T47D (cell line): Measurements from ENCODE around the gene TSPAN18.

Experiments used
- DNase-seq, 2 experiments: peaks; one replicate each; pipeline versions ENCODE4 v3.0.0 to v3.0.0-alpha.2; 2011 to 2012; ENCODE audit warnings: low read depth in 1 of 2, low spot score in 1 of 2
- JUND ChIP-seq: IDR thresholded peaks from 2 replicates; pipeline ENCODE4 v1.6.1; 2012; ENCODE audit warnings: low read depth
- in situ Hi-C: cut with HindIII; loops from 2 replicates; pipeline ENCODE4 v1.10.0; 2016; ENCODE audit warnings: low sequenced_read_pairs, low pct_unique_long_range_greater_than_20kb

Gene TSPAN18

DNA sequence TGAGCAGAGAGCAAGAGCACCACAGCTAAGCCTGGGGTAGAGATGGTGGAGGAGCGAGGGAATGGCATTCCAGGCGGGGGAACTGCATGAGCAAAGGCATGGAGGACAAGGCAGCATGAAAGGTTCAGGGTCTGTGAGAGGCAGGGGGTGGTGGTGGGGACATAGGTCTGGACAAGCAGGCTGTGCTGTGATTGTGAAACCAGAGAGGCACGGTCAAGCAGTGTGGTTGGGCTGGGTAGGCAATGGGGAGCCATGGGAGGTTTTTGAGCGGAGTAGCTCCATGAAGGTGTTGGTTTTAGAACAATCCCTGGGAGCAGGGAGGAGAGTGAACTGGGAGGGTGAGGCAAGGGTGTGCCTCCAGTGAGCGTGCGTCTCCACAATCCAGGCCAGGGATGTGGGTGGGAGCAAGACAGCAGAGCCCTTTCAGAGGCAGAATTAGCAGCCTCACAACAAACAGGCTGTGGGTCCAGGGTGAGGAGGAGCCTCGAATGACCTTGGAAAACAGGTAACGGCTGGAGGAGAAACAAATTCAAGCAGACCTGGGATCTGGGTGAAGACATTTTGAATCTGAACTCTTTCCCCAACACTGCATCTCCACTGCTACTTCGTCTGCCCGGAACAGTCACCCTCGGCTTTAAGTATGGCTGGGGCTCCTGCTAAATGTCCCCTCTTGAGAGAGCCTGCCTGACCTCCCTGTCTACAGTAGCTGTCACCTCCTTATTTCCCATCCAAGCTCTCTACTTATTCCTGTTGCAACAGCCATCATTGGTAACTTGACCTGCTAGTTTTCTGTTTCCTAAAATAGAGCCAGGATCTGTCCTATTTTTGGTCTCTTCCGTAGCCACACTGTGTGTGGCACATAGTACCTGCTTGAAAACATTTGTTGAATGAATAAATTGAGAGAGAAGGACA, 27.0 kb upstream of the TSPAN18 start:
- no peak for TF ChIP-seq JUND
- no peak for DNase-seq
- in situ Hi-C loops = no loop called here

DNA sequence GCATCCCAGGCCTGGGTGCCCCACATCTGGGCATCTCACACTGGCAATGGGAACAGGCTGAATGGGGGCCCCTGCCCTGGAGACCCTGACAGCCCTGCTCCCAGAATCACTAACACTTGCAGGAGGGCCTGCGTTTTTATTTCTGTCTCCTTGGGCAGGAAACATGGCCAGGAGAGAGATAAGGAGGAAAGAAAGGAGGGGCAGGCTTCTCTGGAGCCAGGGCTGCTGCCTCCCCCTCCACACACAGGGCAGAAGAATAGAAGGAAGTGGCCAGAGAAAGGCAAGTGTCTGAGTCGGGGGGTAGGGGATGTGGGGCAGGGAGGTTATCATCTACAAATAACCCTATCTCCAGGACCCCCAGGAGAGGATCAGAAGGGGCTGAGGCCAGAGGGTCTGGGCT, 25.5 kb upstream of the TSPAN18 start:
- in situ Hi-C loops = no loop called here
- no peak for TF ChIP-seq JUND
- no peak for DNase-seq

DNA sequence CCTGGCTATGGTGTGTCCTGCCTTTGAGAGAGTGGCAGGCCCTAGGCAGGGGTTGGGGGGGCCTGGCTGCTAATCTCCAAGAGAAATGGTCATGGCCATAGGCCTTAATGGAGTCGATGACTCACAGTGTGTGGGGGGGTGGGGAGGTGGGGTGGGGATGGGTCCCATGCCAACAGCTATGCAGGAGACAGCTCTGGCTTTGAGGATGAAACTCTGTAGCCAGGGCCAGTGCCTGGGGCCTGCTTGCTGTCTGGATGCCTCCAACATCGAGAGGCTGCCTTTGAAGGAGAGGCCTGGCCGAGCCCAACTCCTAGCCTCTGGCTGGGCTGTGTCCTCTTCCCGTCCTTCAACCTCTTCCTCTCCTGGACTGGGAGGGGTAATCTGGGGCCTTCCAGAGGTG, 23.9 kb upstream of the TSPAN18 start:
- DNase-seq = no peak
- no peak for TF ChIP-seq JUND
- in situ Hi-C loops = no loop called here

DNA sequence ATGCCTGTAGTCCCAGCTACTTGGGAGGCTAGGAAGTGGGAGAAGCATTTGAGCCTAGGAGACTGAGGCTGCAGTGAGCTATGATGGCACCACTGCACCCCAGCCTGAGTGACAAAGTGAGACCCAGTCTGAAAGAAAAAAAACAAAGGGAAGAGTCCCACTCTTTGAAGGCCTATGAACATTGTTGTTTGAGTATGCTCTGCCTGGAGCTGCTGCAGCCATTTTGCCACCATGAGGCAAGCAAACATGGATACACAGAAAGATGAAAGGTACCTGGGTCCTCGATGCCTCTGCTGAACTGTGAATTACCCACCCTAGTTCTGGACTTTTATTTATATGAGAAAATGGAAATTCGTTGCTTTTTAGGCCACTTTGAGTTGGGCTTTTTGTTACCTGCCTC, 19.7 kb upstream of the TSPAN18 start:
- in situ Hi-C loops = no loop called here
- TF ChIP-seq JUND = no peak
- no peak for DNase-seq

DNA sequence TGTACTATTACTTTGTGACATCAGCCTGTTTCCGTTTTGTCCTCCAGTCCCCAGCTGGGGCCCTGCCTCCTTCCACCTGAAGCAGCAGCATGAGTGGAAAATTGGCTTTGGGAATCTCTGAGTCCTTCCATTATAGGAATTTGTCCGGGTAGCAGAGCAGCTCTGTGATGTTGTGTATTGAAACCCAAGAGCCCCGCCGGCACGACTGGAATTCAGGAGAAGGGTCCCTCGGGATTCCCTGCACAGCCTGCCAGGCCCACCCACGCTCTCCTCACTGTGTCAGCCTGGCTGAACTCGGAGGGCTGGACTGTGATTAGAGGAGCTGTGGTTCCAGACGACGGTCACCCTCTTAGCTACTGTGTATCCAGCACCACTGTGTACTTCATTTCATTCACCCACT, 18.8 kb upstream of the TSPAN18 start:
- in situ Hi-C loops = no loop called here

DNA sequence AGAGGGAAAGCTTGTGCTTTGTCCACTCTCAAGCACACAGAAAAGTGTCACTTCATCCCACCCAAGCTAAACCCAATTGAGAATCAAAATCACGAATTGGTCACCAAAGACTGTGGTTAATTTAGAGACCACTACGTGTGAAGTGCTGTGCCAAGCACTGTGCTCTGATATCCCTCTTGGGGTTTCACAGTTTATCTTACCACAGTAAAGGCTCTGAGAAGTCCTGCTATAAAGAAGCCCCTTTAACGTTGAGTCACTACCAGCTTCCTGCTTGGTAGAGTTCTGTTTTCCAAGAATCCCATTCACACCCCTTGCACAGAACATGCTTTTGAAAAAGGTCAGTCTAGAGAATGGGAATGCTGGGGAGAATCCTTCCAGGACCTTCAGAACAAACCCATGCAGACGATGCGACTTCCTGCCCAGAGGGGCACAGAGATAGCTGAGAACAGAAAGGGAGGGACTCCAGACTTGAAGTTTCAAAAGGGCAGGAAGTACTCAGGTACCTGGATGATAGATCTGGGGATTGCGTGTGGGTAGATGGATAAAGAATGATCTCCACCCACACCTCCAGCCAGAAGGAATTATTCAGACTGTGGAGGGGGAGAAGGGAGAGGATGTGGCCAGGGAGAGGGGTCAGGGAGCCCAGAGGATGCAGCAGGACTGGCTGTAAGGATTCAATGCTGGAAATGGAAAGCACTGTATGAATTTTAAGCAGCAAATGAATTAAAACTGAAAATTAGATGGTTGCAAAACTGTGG, 18.1 kb upstream of the TSPAN18 start:
- no peak for DNase-seq
- TF ChIP-seq JUND = no peak
- in situ Hi-C loops = no loop called here

More for the DNA sequence above, 18.8 kb upstream of the TSPAN18 start:
- no peak for DNase-seq
- no peak for TF ChIP-seq JUND

DNA sequence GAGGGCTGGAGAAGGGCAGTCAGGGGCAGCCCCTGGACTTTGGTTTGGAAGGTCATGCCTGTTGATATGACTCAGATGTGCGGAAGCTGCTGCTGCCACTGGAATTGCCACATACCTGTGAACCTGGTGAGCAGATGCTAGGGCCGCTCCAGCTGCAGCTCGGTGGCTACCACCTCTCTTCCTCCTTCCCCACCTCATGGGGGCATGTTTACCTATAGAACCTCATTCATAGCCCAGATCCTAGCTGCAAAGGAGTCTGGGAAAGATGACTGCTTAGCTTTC, 17.5 kb upstream of the TSPAN18 start:
- DNase-seq = no peak
- in situ Hi-C loops = no loop called here
- TF ChIP-seq JUND = no peak

DNA sequence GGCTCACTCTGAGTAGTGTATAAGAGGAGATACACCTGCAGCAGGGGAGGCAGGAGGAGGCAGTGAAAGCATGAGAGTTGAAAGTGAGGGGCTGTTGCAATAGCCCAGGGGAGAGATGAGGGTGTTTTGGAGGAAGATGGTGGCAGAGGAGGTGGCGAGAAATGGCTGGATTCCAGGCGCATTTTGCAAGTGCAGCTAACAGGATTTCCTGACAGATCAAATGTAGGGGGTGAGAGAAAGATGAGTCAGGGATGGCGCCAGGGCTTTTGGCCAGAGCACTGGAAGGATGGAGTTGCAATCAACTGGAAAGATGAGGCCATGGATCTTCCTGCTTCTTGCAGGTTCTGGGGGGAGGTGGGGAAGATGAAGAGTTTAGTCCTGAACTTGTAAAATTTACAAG, 16.8 kb upstream of the TSPAN18 start:
- TF ChIP-seq JUND = no peak
- in situ Hi-C loops = no loop called here
- no peak for DNase-seq

DNA sequence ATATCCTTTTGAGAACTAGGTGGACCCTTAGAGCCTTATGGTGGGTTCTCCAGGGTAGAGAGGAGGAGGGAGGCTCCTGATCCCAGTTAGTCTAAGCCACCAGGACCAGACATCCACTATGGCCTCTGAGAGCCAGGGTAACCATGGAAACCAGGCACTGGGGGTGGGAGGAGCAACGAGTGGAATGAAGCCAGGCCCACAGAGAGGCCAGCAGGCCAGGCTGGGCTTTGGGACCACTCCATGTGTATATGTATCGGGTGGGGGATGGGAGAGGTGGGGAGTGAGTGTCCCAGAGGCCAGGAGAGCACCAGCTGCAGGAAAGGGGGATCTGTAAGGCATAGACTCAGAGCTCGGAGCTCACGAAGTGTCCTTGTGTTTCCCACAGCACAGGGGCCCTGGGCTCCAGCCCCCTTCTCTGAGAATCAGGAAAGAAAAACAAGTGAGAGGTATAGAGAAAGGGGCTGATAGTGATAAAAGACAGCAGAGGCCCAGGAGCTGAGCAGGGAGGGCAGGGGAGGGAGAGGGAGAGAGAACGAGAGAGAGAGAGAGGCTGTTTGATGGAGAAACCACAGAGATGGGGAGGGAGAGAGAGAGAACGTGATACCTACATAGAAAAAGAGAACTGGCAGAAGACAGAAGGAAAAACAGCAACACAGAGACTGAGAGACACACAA, 15.5 kb upstream of the TSPAN18 start:
- TF ChIP-seq JUND = no peak
- DNase-seq = no peak
- in situ Hi-C loops = no loop called here

DNA sequence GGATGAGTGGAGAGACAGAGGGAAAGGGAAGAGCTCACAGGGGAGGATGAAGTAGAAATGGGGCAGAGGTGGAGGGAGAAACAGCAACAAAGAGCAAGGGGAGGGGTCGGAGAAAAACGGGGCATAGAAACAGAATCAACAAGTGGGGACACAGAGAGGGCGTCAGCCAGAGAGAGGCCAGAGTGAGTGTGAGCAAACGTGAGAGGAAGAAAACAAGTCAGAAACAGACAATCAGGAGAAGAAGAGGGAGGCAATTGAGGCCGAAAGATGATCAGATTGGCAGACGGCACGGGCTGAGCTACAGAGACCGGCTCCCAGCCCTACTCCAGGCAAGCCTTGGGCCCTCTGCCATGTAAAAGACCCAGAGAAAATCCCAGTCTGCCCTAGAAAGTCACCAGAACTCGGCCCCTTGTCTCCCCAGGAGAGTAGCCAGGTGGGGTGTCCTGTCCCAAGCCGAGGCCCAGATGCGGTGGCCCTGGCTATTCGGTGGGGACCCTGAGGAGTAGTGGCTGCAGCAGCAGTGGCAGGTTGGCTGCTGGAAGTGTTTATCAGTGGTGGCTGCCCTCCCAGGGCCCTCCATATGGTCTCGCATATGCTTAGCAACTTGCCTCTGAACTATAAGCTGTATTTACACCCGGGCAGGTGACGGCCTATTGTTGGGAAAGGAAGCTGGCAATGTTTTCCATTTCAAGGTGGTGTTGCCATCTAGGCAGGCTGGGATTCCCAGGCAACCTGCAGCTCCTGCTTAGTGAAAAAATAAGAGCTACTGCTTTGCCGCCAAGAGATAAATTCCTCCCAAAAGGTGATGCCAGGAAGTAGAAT, 14.8 kb upstream of the TSPAN18 start:
- in situ Hi-C loops = no loop called here
- no peak for TF ChIP-seq JUND
- DNase-seq = no peak

DNA sequence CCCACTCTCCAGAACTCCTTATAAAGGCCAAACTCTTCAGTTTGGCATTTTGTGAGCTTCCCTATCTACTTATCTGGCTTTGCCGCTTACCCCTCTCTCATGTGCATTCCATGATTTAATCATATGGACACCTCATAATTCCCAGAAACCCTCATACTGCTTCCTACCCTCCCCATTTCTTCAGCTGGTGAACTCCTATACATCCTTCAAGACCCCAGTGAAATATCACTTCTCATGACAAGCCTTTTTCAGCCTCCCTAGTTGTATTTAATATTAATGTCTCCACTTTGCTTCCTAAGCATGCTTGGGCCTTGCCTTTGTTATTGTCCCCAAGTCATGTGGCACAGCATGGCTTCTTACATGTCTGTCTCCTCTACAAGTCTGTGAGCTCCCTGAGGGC, 13.7 kb upstream of the TSPAN18 start:
- no peak for TF ChIP-seq JUND
- DNase-seq = no peak
- in situ Hi-C loops = no loop called here

DNA sequence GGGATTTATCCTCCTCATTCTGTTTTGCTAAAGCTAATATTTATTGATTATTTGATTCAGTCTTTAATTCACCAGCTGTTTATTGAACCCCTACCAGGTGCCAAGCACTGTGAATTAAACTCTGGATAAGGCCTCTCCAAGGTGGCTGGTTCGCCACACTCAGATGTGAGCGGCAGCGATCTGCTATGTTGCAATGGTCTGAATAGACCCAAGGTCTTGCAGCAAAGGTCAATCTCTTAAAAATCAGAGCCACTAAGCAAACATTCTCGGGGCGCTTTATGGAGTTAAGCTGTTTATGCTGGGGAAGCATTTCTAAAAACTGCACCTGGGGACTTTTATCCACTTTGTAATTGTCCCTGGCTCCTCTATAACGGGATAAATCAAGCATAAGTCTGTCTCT, 10.5 kb upstream of the TSPAN18 start:
- in situ Hi-C loops = no loop called here
- TF ChIP-seq JUND = no peak
- no peak for DNase-seq

DNA sequence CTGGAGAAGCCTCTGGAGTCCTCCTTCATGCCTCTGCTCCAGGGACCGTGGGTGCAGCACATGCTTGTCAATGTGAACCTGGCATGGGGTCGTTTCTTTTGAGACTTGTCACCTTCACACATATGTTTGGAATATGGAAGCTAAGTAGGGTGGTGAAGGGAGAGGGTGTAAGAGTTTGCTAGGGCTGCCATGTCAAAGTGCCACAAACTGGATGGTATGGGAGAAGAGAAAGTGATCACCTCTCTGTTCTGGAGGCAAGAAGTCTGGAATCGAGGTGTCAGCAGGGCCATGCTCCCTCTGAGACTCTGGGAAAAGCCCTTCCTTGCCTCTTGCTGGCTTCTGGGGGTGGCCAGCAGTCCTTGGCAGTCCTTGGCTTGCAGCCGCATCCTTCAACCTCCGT, 8.7 kb upstream of the TSPAN18 start:
- no peak for DNase-seq
- in situ Hi-C loops = no loop called here
- no peak for TF ChIP-seq JUND
